GM21447 (cell line): ENCODE data around the gene NCR2.

Experiments used
- ATAC-seq: cut with Tn5 transposase; IDR thresholded peaks from one replicate; pipeline ENCODE4 v1.9.1; 2021; ENCODE audit not compliant: unreplicated experiment

The NCR2 gene

DNA sequence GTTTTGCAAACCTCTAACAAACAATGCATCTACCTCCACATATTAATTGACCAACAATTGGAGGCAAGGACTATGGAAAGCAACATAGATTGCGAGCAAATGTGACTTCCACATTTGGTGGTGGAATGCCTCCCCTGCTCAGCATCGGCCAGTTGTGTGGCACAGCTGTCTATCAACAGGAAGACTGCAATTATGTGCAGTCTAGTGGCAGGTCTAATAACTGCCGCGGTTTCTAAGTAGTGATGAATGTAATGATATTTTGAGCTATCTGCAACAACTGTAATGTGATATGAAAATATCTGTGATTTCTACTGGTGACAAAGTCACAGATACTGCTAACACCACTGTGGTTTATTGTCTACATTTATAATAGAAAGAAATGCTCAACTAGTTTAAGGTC is 56.8 kb downstream of the NCR2 start:
- ATAC-seq = no peak

DNA sequence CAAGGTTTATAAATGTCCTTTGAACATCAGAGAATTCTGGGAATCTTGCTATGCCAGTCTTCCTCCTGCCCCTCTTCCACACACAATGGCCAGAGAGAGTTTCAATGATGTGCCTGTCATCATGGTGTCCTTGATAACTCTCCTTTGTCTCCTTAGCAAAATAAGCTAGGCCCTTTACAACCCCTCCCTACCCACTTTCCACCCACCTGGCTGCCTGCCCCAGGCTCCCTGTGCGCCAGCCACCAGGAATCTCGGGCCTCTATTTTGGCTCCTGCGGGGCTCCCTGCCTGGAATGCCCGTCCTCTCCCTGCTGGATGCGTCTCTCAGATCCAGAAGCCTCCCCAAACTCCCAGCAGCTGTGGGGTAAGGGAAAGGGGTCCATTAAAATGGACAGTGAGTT is 60.9 kb downstream of the NCR2 start:
- ATAC-seq = no peak

DNA sequence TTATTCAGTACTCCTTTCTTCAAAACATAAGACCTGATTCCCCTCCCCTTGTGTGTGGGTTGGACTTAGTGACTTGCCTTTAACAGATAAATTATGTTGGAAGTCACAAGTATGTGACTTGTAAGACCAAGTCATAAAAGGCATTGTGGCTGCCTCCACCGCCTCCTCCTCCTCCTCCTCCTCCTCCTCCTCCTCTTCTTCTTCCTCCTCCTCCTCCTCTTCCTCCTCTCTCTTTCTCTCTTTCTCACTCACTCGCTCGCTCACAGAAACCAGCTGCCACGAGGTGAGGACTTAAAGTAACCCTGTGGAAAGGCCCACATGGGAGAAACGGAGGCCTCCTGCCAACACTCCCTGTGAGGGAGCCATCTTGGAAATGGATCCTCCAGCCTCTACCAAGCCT is 64.0 kb downstream of the NCR2 start:
- no peak for ATAC-seq
